Stomach (tissue), 9 donors: ENCODE results near the gene KIAA0930. TPM values are rescaled to one million over a fixed set of nuclear protein-coding genes. Genes with fewer than 3 reads are reported as not detected.

ENCODE experiments used
- DNase-seq, 2 donors: peaks; one replicate each; pipeline versions ENCODE4 v3.0.0 to v3.0.0-alpha.2; 2013 to 2019
- H3K27ac ChIP-seq, 5 donors: fragments of 200-600 bp in 4 of 5; sonication (generic) in 4 of 5; one replicate each; pipeline ENCODE4 v1.5.1; 2013 to 2019; ENCODE audit warnings: mild to moderate bottlenecking in 1 of 5, moderate library complexity in 1 of 5
- H3K27me3 ChIP-seq, 3 donors: fragments of 200-600 bp; sonication (generic); one replicate each; pipeline ENCODE4 v1.5.1; 2017 to 2019; ENCODE audit warnings: mixed run types in 1 of 3
- H3K36me3 ChIP-seq, 4 donors: fragments of 200-600 bp; sonication (generic); 1 replicate in 3 of 4; 2 replicates in 1 of 4; pipeline ENCODE4 v1.5.1; 2016 to 2019
- H3K4me1 ChIP-seq, 4 donors: fragments of 200-600 bp; sonication (generic); one replicate each; pipeline ENCODE4 v1.5.1; 2016 to 2019
- H3K4me3 ChIP-seq, 4 donors: fragments of 200-600 bp; sonication (generic) in 3 of 4; one replicate each; pipeline ENCODE4 v1.5.1; 2016 to 2019; ENCODE audit warnings: mild to moderate bottlenecking in 1 of 4
- H3K9me3 ChIP-seq, 4 donors: fragments of 200-600 bp; sonication (generic); one replicate each; pipeline ENCODE4 v1.5.1; 2016 to 2019
- EP300 ChIP-seq: sonication (generic); formaldehyde crosslinking; IDR thresholded peaks from one replicate; pipeline ENCODE4 v1.6.1; 2017; ENCODE audit warnings: antibody characterized with exemption
- POLR2A ChIP-seq, 4 donors: fragments of 450-650 bp; IDR thresholded peaks; one replicate each; pipeline ENCODE4 v1.6.1; 2016; ENCODE audit warnings: antibody characterized with exemption in 4 of 4, control low read depth in 2 of 4, mild to moderate bottlenecking in 1 of 4, moderate library complexity in 1 of 4
- POLR2AphosphoS5 ChIP-seq, 3 donors: sonication (generic); formaldehyde crosslinking; IDR thresholded peaks; one replicate each; pipeline ENCODE4 v1.6.1; 2016; ENCODE audit warnings: antibody characterized with exemption in 3 of 3
- WGBS, 5 donors: extraction: QIAGEN DNeasy Blood & Tissue Kit in 3 of 5; methylation state at CpG; one replicate each; pipeline versions ENCODE4 v1.1.5 to v1.1.7; 2013 to 2018; 5-methylcytosine and 5-hydroxymethylcytosine counted together
- intact Hi-C: fragments of 100-400 bp; cut with DNase I; formaldehyde crosslinking; loops from one replicate; pipeline ENCODE4 v1.15.1; 2023; ENCODE audit warnings: low total_unique reads
- polyA plus RNA-seq, 3 donors: library from polyadenylated mRNA; stranded (reverse); fragments of 200-250 nt; gene quantifications; one replicate each; pipeline ENCODE4 v1.2.3, GENCODE V29; 2013
- total RNA-seq, 5 donors: library from RNA; depleted of rRNA; stranded (reverse); fragments of >200 nt; gene quantifications; one replicate each; pipeline versions ENCODE4 v1.1.0 to v1.2.3, GENCODE V29; 2014 to 2016
- TF ChIP-seq, protein P1 (sequence below), 7 experiments: fragments of 450-650 bp in 4 of 7; fragments of 200-600 bp in 3 of 7; sonication (generic) in 3 of 7; IDR thresholded peaks; one replicate each; pipeline ENCODE4 v1.5.1; 2016 to 2019; ENCODE audit warnings: antibody characterized with exemption in 7 of 7, control low read depth in 2 of 7, mild to moderate bottlenecking in 1 of 7
- donor health status: healthy with polysubstance abuse.
- donor health status: Bipolar disorder and iron deficiency.
- donor health status: healthy.

Gene KIAA0930
- total and polyA plus RNA-seq, 8 donors = 7.1 to 42.3 (median 18.4) TPM

DNA sequence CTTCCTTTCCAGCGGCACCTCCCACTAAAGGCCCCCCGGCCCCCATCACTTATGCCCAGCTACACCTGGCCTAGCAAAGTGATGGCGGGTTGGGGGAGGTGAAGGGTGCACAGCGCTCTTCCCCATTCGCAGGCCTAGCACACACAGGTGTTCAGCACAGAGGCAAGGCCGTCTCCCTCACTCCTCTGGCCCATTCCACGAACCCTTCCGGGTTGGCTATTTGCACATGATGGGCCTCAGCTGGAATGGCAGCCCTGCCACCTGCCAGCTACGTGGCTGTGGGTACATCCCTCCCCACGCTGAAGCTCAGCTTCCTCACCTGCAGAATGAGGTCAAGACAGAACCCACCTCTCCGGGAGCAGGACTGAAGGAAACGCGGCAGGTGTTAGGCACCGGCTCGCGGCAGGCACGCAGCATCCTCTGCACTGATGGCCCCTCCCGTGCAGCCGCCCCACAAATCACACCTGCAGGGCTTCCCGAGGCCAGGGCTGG, 4.8 kb downstream of the KIAA0930 start:
- intact Hi-C loops = no loop called here
- no peaks in the 10 kb centered on the region for H3K9me3 ChIP-seq
- peak in 1 of 2 donors; percentile 42 for DNase-seq
- peaks cover 15 to 59% (median 34%) of the 10 kb centered on the region in 4 donors for H3K4me1 ChIP-seq
- TF ChIP-seq, protein P1, sequence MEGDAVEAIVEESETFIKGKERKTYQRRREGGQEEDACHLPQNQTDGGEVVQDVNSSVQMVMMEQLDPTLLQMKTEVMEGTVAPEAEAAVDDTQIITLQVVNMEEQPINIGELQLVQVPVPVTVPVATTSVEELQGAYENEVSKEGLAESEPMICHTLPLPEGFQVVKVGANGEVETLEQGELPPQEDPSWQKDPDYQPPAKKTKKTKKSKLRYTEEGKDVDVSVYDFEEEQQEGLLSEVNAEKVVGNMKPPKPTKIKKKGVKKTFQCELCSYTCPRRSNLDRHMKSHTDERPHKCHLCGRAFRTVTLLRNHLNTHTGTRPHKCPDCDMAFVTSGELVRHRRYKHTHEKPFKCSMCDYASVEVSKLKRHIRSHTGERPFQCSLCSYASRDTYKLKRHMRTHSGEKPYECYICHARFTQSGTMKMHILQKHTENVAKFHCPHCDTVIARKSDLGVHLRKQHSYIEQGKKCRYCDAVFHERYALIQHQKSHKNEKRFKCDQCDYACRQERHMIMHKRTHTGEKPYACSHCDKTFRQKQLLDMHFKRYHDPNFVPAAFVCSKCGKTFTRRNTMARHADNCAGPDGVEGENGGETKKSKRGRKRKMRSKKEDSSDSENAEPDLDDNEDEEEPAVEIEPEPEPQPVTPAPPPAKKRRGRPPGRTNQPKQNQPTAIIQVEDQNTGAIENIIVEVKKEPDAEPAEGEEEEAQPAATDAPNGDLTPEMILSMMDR (IDR thresholded peaks at IDR 0.05) = no peak
- TF ChIP-seq EP300 (no peak), POLR2A (IDR thresholded peaks at IDR 0.05) (no peak), POLR2AphosphoS5 (IDR thresholded peaks at IDR 0.05) (no peak)
- H3K27ac ChIP-seq = peak overlapping the region in 2 of 5 donors; percentile 57 to 58
- 81 to 92% (median 87%) methylated on average over 12 to 20 of the region's 20 CpGs for WGBS, 5 donors
- no peaks in the 10 kb centered on the region for H3K27me3 ChIP-seq
- peaks cover 0 to 34% (median 9%) of the 10 kb centered on the region in 4 donors for H3K36me3 ChIP-seq
- H3K4me3 ChIP-seq = peak overlapping the region in 1 of 4 donors; percentile 1

DNA sequence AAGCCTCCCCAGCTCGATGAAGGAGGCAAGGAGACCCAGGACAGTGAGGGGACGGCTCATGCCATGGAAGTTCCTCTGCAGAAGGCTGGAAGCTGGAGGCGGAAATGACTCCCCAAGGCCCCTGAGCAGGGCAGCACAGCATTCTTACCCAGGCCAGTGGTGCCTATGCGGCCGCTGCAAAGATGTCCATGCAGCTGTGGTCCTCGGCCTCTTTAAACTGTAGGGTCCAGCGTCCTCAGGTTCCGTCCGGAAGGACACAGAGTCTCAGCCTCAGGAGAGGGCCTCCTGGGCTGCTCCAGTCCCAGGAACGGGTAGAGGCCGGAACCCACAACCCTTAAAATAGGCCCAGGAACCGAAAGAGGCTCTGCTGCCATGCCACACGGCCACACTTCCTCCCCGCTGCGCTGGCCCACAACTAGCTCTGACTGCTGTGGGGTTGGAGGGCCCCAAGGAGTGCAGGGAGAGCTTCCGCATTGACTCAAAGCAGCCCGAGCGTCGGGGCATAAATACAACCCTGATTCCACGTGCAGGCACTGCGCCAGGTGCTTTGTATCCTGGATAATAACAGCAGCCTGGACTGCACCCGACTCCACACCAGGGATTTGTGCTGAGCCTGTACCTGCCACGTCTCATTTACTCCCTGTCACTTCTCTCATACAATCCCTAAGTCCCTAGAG, 5.5 kb downstream of the KIAA0930 start:
- H3K36me3 ChIP-seq = peaks cover 0 to 34% (median 9%) of the 10 kb centered on the region in 4 donors
- H3K4me1 ChIP-seq = peaks cover 14 to 57% (median 31%) of the 10 kb centered on the region in 4 donors
- TF ChIP-seq, protein P1 (IDR thresholded peaks at IDR 0.05) = no peak
- no peak for TF ChIP-seq POLR2AphosphoS5 (IDR thresholded peaks at IDR 0.05)
- no peak for TF ChIP-seq EP300
- no peak for TF ChIP-seq POLR2A (IDR thresholded peaks at IDR 0.05)
- 69 to 84% (median 80%) methylated on average over 14 to 23 of the region's 23 CpGs for WGBS, 5 donors
- no peak overlapping the region for H3K4me3 ChIP-seq
- intact Hi-C loops = no loop called here
- H3K9me3 ChIP-seq = no peaks in the 10 kb centered on the region
- peak; percentile 43 to 56 for DNase-seq
- H3K27ac ChIP-seq = peak overlapping the region in 2 of 5 donors; percentile 57 to 58
- H3K27me3 ChIP-seq = no peaks in the 10 kb centered on the region

DNA sequence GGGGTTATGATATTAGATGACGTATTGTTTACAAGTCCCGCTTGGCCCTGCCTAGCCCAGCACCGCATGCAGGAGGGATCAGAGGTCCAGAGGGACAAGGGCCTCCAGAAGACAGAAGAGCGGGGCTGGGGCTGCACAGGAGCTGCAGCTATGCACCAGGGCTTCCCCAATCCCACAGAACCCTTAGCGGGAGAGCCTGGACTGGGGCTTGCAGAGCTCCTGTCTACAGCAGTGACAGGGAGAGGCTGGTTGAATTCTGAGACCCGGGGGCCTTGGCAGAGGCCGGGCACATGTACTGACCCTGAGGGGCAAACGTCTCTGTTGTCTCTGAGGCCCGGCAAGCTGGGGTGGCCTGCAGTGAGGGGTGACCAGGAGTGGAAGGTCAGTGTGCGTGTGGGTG, 6.9 kb downstream of the KIAA0930 start:
- Histone ChIP-seq H3K4me3 (no peak overlapping the region), H3K9me3 (no peaks in the 10 kb centered on the region), H3K4me1 (peaks cover 0 to 43% (median 18%) of the 10 kb centered on the region in 4 donors), H3K36me3 (peaks cover 0 to 34% (median 9%) of the 10 kb centered on the region in 4 donors), H3K27ac (no peak overlapping the region), H3K27me3 (no peaks in the 10 kb centered on the region)
- no peak for DNase-seq
- intact Hi-C loops = no loop called here
- 82 to 91% (median 87%) methylated on average over 7 to 10 of the region's 10 CpGs for WGBS, 5 donors
- no peak for TF ChIP-seq POLR2AphosphoS5 (IDR thresholded peaks at IDR 0.05)
- TF ChIP-seq, protein P1 (IDR thresholded peaks at IDR 0.05) = no peak
- no peak for TF ChIP-seq EP300
- no peak for TF ChIP-seq POLR2A (IDR thresholded peaks at IDR 0.05)

DNA sequence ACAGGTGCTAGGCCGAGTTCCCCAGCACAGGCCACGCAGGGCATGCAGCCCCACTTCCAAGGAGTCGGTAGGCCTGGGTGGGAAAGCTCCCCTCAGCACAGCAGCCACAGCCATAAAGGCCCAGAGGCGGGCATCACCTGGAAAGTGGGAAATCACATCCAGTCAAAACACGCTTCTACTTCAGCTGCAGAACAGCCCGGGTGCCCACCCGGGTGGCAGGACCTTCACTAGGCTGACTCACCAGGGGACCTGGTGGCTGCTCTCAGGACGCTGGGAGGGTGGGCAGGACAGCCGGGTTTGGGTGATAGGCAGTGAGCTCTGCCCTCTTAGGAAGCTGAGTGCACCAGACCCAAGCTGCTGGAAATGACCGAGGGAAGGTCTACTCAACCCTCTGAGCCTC, 7.3 kb downstream of the KIAA0930 start:
- TF ChIP-seq EP300 (no peak), POLR2AphosphoS5 (IDR thresholded peaks at IDR 0.05) (no peak), POLR2A (IDR thresholded peaks at IDR 0.05) (no peak)
- TF ChIP-seq, protein P1 (IDR thresholded peaks at IDR 0.05) = no peak
- no peaks in the 10 kb centered on the region for H3K27me3 ChIP-seq
- no peak overlapping the region for H3K27ac ChIP-seq
- no peak for DNase-seq
- H3K4me1 ChIP-seq = peaks cover 0 to 39% (median 16%) of the 10 kb centered on the region in 4 donors
- no peaks in the 10 kb centered on the region for H3K9me3 ChIP-seq
- peaks cover 0 to 30% (median 8%) of the 10 kb centered on the region in 4 donors for H3K36me3 ChIP-seq
- WGBS, 5 donors = 84 to 93% (median 87%) methylated on average over 6 to 10 of the region's 10 CpGs
- intact Hi-C loops = no loop called here
- no peak overlapping the region for H3K4me3 ChIP-seq
